HepG2 (cell line): ENCODE measurements around the gene CCND1. TPM values are rescaled to one million over a fixed set of nuclear protein-coding genes. Genes with fewer than 3 reads are reported as not detected.
A peak's percentile ranks its signal among the peaks of the same experiment; 100 is the strongest.

Experiments used
- CHCHD3 ChIP-seq: sonication (generic); formaldehyde crosslinking; IDR thresholded peaks from 2 replicates; pipeline ENCODE4 v1.8.0; 2022; ENCODE audit warnings: mild to moderate bottlenecking, missing genetic modification reagents, moderate library complexity
- GLI4 ChIP-seq: sonication (generic); formaldehyde crosslinking; IDR thresholded peaks from 2 replicates; pipeline ENCODE4 v1.5.1; 2020; ENCODE audit warnings: missing genetic modification reagents, mild to moderate bottlenecking, moderate library complexity, borderline replicate concordance
- KDM2A ChIP-seq: sonication (generic); formaldehyde crosslinking; IDR thresholded peaks from 2 replicates; pipeline ENCODE4 v1.4.0; 2020; ENCODE audit warnings: low read depth, missing genetic modification reagents, borderline replicate concordance
- KDM5B ChIP-seq: sonication (generic); formaldehyde crosslinking; IDR thresholded peaks from 2 replicates; pipeline ENCODE4 v1.4.0; 2020; ENCODE audit warnings: missing genetic modification reagents, mild to moderate bottlenecking, borderline replicate concordance
- MAFF ChIP-seq: IDR thresholded peaks from 2 replicates; pipeline ENCODE4 v1.6.1; 2011; ENCODE audit warnings: low read depth, low read length, improper control_type of control experiment
- MTA1 ChIP-seq: sonication (generic); formaldehyde crosslinking; IDR thresholded peaks from 2 replicates; pipeline ENCODE4 v1.4.0; 2020; ENCODE audit warnings: missing genetic modification reagents, mild to moderate bottlenecking, borderline replicate concordance
- PAF1 ChIP-seq: IDR thresholded peaks from 2 replicates; pipeline ENCODE4 v1.6.1; 2016; ENCODE audit warnings: missing genetic modification reagents, missing compliant biosample characterization
- PRPF4 ChIP-seq: fragments of 200-400 bp; formaldehyde crosslinking; IDR thresholded peaks from 2 replicates; pipeline ENCODE4 v1.6.1; 2016; ENCODE audit warnings: low read length, low read depth; ENCODE audit not compliant: poor library complexity, severe bottlenecking
- THRA ChIP-seq: sonication (generic); formaldehyde crosslinking; IDR thresholded peaks from 2 replicates; pipeline ENCODE4 v1.4.0; 2020; ENCODE audit warnings: missing genetic modification reagents, borderline replicate concordance
- ZBTB2 ChIP-seq: sonication (generic); formaldehyde crosslinking; IDR thresholded peaks from 2 replicates; pipeline ENCODE4 v1.8.0; 2022; ENCODE audit warnings: low read depth, missing genetic modification reagents
- ZBTB25 ChIP-seq: IDR thresholded peaks from 2 replicates; pipeline ENCODE4 v1.6.1; 2018; ENCODE audit warnings: missing genetic modification reagents
- ZMYM4 ChIP-seq: sonication (generic); formaldehyde crosslinking; IDR thresholded peaks from 2 replicates; pipeline ENCODE4 v1.8.1; 2023; ENCODE audit warnings: mild to moderate bottlenecking, missing genetic modification reagents
- ZNF605 ChIP-seq: sonication (generic); formaldehyde crosslinking; IDR thresholded peaks from 2 replicates; pipeline ENCODE4 v1.8.0; 2022; ENCODE audit warnings: mild to moderate bottlenecking, missing genetic modification reagents
- ZNF766 ChIP-seq: sonication (generic); formaldehyde crosslinking; IDR thresholded peaks from 2 replicates; pipeline ENCODE4 v1.5.0; 2020; ENCODE audit warnings: missing genetic modification reagents, borderline replicate concordance
- polyA plus RNA-seq, 8 experiments: library from polyadenylated mRNA; depleted of rRNA in 3 of 8; stranded (reverse) in 7 of 8; unstranded in 1 of 8; fragments of >200 nt; fragmentation: Illumina TruSeq in 4 of 8; extraction: Trizol in 4 of 8; gene quantifications; 2 replicates each; pipeline versions ENCODE4 v1.2.1 to v1.2.3, GENCODE V29; 2011 to 2016; ENCODE audit warnings: low read depth in 4 of 8, missing spikeins in 1 of 8, mixed read lengths in 1 of 8; ENCODE audit not compliant: insufficient read depth in 1 of 8
- total RNA-seq, 5 experiments: library from RNA; depleted of rRNA; stranded (reverse); fragments of >200 nt; fragmentation: Illumina TruSeq; extraction: Trizol; gene quantifications; 2 replicates each; pipeline ENCODE4 v1.2.3, GENCODE V29; 2016; ENCODE audit warnings: low read depth in 1 of 5
- TF ChIP-seq, protein P1 (sequence below): sonication (generic); formaldehyde crosslinking; IDR thresholded peaks from 2 replicates; pipeline ENCODE4 v1.4.0; 2020; ENCODE audit warnings: mild to moderate bottlenecking, missing genetic modification reagents, borderline replicate concordance

CCND1 gene
- total and polyA plus RNA-seq, 2 of the 13 experiments (the other 11 are each of a cell fraction or from before 2014, with no cell fraction given): 107 to 136 TPM

DNA sequence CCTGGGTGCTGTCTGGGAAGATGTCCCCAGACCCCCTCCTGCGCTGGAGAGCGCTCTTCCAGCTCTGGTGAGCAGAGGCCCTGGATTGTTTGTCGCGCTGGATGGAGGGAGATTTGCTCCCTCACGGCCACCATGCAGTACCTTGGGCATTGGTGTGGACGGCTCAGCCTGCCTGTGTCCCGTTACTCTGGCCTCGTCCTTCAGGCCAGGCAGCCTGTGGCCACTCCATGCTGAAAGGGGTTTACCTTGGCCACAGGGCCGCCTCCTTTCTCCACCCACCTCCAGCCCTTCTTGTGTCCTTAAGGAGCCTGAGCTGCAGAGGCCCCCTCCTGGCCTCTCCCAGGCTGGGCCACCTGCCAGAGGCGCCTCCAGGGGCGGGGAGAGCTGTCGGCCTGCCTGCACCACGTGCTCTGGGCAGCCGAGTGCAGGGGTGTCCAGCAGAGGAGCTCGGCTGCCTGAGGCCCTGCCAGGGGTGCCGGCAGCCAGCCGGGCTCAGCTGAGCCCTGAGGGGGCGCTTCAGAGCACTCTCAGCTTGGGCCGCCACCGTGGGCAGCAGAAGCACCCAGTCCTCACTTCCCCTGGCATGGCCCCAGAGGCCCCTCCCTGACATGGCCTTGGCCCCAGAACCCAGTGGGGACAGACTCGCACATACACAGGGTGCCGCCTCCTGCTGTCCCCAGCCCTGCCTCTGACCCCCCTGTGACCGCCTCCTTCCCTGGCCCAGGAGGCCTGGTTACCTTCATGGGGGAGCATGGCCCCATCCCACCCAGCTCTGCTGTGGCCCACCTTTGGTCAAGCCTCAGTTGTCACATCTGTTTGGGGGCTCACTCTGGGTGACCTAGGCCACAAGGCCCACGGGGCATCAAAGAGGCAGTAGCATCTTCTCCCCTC, 3.4 kb downstream of the CCND1 start (continued):
- TF ChIP-seq, protein P1, sequence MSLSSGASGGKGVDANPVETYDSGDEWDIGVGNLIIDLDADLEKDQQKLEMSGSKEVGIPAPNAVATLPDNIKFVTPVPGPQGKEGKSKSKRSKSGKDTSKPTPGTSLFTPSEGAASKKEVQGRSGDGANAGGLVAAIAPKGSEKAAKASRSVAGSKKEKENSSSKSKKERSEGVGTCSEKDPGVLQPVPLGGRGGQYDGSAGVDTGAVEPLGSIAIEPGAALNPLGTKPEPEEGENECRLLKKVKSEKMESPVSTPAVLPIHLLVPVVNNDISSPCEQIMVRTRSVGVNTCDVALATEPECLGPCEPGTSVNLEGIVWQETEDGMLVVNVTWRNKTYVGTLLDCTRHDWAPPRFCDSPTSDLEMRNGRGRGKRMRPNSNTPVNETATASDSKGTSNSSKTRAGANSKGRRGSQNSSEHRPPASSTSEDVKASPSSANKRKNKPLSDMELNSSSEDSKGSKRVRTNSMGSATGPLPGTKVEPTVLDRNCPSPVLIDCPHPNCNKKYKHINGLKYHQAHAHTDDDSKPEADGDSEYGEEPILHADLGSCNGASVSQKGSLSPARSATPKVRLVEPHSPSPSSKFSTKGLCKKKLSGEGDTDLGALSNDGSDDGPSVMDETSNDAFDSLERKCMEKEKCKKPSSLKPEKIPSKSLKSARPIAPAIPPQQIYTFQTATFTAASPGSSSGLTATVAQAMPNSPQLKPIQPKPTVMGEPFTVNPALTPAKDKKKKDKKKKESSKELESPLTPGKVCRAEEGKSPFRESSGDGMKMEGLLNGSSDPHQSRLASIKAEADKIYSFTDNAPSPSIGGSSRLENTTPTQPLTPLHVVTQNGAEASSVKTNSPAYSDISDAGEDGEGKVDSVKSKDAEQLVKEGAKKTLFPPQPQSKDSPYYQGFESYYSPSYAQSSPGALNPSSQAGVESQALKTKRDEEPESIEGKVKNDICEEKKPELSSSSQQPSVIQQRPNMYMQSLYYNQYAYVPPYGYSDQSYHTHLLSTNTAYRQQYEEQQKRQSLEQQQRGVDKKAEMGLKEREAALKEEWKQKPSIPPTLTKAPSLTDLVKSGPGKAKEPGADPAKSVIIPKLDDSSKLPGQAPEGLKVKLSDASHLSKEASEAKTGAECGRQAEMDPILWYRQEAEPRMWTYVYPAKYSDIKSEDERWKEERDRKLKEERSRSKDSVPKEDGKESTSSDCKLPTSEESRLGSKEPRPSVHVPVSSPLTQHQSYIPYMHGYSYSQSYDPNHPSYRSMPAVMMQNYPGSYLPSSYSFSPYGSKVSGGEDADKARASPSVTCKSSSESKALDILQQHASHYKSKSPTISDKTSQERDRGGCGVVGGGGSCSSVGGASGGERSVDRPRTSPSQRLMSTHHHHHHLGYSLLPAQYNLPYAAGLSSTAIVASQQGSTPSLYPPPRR: peak; percentile 44; the same call in 1 of the 2 replicates
- TF ChIP-seq PAF1 (CRISPR knock-in tag) (no peak; the same call in 1 of the 2 replicates), ZBTB25 (CRISPR knock-in tag) (no peak), ZNF766 (CRISPR knock-in tag) (0 out of 2 replicates have a peak, but pooled peaks have one; percentile 49), KDM2A (CRISPR knock-in tag) (peak; percentile 73), GLI4 (CRISPR knock-in tag) (peak; percentile 55; the same call in 1 of the 2 replicates), PRPF4 (no peak), MTA1 (CRISPR knock-in tag) (peak; percentile 63; the same call in 1 of the 2 replicates), MAFF (no peak), THRA (CRISPR knock-in tag) (peak; percentile 35; the same call in 1 of the 2 replicates), CHCHD3 (CRISPR knock-in tag) (0 out of 2 replicates have a peak, but pooled peaks have one; percentile 34), ZMYM4 (0 out of 2 replicates have a peak, but pooled peaks have one; percentile 22), ZBTB2 (no peak), ZNF605 (CRISPR knock-in tag) (peak; percentile 62; the same call in 1 of the 2 replicates), KDM5B (CRISPR knock-in tag) (peak; percentile 91)
